ENCODE results near the gene ABHD5. TPM values are rescaled to one million over a fixed set of nuclear protein-coding genes. Genes with fewer than 3 reads are reported as not detected.

The ABHD5 gene
- total and polyA plus RNA-seq, 9 donors: 4.4 to 36.2 (median 11.3) TPM

DNA sequence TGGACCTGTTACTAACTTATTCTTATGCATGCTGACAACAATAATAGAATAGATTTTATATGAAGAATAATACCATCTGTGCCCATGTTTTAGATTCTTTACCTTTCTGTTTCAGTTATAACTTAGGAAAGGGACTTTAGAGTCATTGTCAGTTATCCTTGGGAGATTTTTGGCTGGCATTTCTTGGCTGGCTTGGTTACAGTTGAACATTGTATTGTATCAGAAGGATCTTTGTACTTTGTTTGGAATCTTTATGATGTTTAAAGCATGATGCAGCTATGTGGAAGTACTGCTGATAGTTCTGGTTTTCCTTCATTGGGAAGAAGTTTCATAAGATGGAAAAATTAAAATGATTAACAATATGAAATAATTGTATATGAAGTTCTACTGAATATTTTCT, 19.9 kb downstream of the ABHD5 start:
- DNase-seq: no peak

DNA sequence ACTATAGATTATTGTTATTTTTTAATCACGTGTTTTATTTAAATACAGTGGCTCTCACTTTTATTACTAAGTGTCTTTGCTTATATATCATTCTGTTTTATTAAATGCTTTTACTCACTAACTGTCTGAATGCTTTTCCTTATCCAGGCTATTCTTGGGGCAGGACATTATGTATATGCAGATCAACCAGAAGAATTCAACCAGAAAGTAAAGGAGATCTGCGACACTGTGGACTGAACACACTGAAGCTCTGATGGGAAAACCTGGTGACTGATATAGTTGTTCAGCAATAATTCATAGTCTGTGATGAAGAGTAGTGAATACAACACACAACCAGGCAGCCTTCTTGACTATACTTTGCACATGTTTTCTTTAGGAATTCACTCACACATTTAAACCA, 27.6 kb downstream of the ABHD5 start:
- no peak overlapping the region for H3K27ac ChIP-seq
- H3K4me3 ChIP-seq: no peak overlapping the region
- intact Hi-C loops (cut with DNase I): no loop called here
- TF ChIP-seq POLR2A (IDR thresholded peaks at IDR 0.05): no peak
- no peak for TF ChIP-seq EP300 (IDR thresholded peaks at IDR 0.05)
- TF ChIP-seq, protein P1, sequence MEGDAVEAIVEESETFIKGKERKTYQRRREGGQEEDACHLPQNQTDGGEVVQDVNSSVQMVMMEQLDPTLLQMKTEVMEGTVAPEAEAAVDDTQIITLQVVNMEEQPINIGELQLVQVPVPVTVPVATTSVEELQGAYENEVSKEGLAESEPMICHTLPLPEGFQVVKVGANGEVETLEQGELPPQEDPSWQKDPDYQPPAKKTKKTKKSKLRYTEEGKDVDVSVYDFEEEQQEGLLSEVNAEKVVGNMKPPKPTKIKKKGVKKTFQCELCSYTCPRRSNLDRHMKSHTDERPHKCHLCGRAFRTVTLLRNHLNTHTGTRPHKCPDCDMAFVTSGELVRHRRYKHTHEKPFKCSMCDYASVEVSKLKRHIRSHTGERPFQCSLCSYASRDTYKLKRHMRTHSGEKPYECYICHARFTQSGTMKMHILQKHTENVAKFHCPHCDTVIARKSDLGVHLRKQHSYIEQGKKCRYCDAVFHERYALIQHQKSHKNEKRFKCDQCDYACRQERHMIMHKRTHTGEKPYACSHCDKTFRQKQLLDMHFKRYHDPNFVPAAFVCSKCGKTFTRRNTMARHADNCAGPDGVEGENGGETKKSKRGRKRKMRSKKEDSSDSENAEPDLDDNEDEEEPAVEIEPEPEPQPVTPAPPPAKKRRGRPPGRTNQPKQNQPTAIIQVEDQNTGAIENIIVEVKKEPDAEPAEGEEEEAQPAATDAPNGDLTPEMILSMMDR (IDR thresholded peaks at IDR 0.05): no peak
- H3K4me1 ChIP-seq (ENCODE audit: insufficient read depth): no peaks in the 10 kb centered on the region
- H3K9me3 ChIP-seq: no peaks in the 10 kb centered on the region
- no peak for DNase-seq
- no peaks in the 10 kb centered on the region for H3K27me3 ChIP-seq
- H3K36me3 ChIP-seq: no peaks in the 10 kb centered on the region
- WGBS, 3 donors: 91 to 97% (median 94%) methylated on average over 2 of the region's 2 CpGs

More for the DNA sequence above, 19.9 kb downstream of the ABHD5 start:
- TF ChIP-seq EP300 (IDR thresholded peaks at IDR 0.05): no peak
- TF ChIP-seq POLR2A (IDR thresholded peaks at IDR 0.05): no peak
- TF ChIP-seq, protein P1 (IDR thresholded peaks at IDR 0.05): no peak
- Histone ChIP-seq H3K4me1 (ENCODE audit: insufficient read depth) (no peaks in the 10 kb centered on the region), H3K27ac (no peak overlapping the region), H3K36me3 (no peaks in the 10 kb centered on the region), H3K27me3 (no peaks in the 10 kb centered on the region), H3K9me3 (no peaks in the 10 kb centered on the region), H3K4me3 (no peak overlapping the region)
- intact Hi-C loops (cut with DNase I): no loop called here

GRCh38 chr3:43723121-43723734, 32.5 kb downstream of the ABHD5 start:
- Histone ChIP-seq H3K4me1 (ENCODE audit: insufficient read depth) (no peaks in the 10 kb centered on the region), H3K9me3 (no peaks in the 10 kb centered on the region), H3K27me3 (no peaks in the 10 kb centered on the region), H3K27ac (no peak overlapping the region), H3K4me3 (no peak overlapping the region), H3K36me3 (no peaks in the 10 kb centered on the region)
- intact Hi-C loops (cut with DNase I): no loop called here
- DNase-seq: no peak
- 30 to 48% (median 39%) methylated on average over 3 of the region's 3 CpGs for WGBS, 3 donors
- TF ChIP-seq, protein P1 (IDR thresholded peaks at IDR 0.05): no peak
- TF ChIP-seq POLR2A (IDR thresholded peaks at IDR 0.05) (no peak), EP300 (IDR thresholded peaks at IDR 0.05) (no peak)

GRCh38 chr3:43726521-43726920, 35.8 kb downstream of the ABHD5 start:
- WGBS, 3 donors: 92 to 95% (median 93%) methylated on average over 4 of the region's 4 CpGs
- Histone ChIP-seq H3K4me3 (no peak overlapping the region), H3K27ac (no peak overlapping the region), H3K9me3 (no peaks in the 10 kb centered on the region), H3K27me3 (no peaks in the 10 kb centered on the region), H3K4me1 (ENCODE audit: insufficient read depth) (no peaks in the 10 kb centered on the region), H3K36me3 (no peaks in the 10 kb centered on the region)
- intact Hi-C loops (cut with DNase I): no loop called here
- DNase-seq: no peak
- TF ChIP-seq, protein P1 (IDR thresholded peaks at IDR 0.05): no peak
